HL-60 (cell line): ENCODE measurements around the gene SPTBN1.
A peak's percentile ranks its signal among the peaks of the same experiment; 100 is the strongest.

Experiments used
- DNase-seq, 2 experiments: peaks; one replicate each; pipeline ENCODE4 v3.0.0-alpha.2; 2010 to 2020; ENCODE audit warnings: low read depth in 1 of 2, low spot score in 1 of 2
- H3K27ac ChIP-seq: fragments of 250-450 bp; sonication (Bioruptor Pico); replicated peaks from 2 replicates; pipeline ENCODE4 v1.5.1; 2020; ENCODE audit warnings: mild to moderate bottlenecking, moderate library complexity
- H3K27me3 ChIP-seq: fragments of 250-450 bp; sonication (Bioruptor Pico); 2 replicates; pipeline ENCODE4 v1.5.1; 2021; ENCODE audit warnings: mild to moderate bottlenecking, moderate library complexity; ENCODE audit not compliant: insufficient read depth, poor library complexity, severe bottlenecking
- H3K4me3 ChIP-seq: replicated peaks from 2 replicates; pipeline ENCODE4 v1.5.1; 2011; ENCODE audit warnings: mild to moderate bottlenecking, control low read depth, low read length; ENCODE audit not compliant: insufficient read depth
- GABPA ChIP-seq: IDR thresholded peaks from 2 replicates; pipeline ENCODE4 v1.6.1; 2012; ENCODE audit warnings: low read depth
- POLR2AphosphoS5 ChIP-seq: IDR thresholded peaks from 2 replicates; pipeline ENCODE4 v1.6.1; 2012; ENCODE audit warnings: low read depth
- SPI1 ChIP-seq: IDR thresholded peaks from 2 replicates; pipeline ENCODE4 v1.6.1; 2012; ENCODE audit warnings: low read depth, mild to moderate bottlenecking, borderline replicate concordance
- TF ChIP-seq, protein P1 (sequence below): IDR thresholded peaks from 2 replicates; pipeline ENCODE4 v1.6.1; 2012; ENCODE audit warnings: low read depth; ENCODE audit not compliant: insufficient replicate concordance
- TF ChIP-seq, protein P2 (sequence below): IDR thresholded peaks from one replicate; pipeline ENCODE4 v1.5.1; 2011; ENCODE audit warnings: low read length, control low read depth, inconsistent platforms; ENCODE audit not compliant: insufficient read depth

Gene SPTBN1

DNA sequence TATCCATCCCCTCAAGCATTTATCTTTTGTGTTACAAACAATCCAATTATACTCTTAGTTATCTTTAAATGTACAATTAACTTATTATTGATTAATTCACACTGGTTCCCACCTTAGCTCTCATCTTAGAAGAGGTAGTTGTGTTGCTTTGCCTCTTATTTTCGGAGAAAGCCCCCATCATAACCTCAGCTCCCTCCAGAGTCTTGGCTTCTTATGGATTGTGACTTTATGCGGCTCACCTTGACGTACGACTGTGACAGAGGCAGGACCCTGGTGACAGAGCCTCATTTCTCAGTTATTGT, 132.9 kb downstream of the SPTBN1 start:
- TF ChIP-seq, protein P1, sequence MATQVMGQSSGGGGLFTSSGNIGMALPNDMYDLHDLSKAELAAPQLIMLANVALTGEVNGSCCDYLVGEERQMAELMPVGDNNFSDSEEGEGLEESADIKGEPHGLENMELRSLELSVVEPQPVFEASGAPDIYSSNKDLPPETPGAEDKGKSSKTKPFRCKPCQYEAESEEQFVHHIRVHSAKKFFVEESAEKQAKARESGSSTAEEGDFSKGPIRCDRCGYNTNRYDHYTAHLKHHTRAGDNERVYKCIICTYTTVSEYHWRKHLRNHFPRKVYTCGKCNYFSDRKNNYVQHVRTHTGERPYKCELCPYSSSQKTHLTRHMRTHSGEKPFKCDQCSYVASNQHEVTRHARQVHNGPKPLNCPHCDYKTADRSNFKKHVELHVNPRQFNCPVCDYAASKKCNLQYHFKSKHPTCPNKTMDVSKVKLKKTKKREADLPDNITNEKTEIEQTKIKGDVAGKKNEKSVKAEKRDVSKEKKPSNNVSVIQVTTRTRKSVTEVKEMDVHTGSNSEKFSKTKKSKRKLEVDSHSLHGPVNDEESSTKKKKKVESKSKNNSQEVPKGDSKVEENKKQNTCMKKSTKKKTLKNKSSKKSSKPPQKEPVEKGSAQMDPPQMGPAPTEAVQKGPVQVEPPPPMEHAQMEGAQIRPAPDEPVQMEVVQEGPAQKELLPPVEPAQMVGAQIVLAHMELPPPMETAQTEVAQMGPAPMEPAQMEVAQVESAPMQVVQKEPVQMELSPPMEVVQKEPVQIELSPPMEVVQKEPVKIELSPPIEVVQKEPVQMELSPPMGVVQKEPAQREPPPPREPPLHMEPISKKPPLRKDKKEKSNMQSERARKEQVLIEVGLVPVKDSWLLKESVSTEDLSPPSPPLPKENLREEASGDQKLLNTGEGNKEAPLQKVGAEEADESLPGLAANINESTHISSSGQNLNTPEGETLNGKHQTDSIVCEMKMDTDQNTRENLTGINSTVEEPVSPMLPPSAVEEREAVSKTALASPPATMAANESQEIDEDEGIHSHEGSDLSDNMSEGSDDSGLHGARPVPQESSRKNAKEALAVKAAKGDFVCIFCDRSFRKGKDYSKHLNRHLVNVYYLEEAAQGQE: no peak
- no peak for TF ChIP-seq POLR2AphosphoS5
- H3K4me3 ChIP-seq: no peak overlapping the region
- H3K27me3 ChIP-seq: no peaks in the 10 kb centered on the region
- H3K27ac ChIP-seq: peak overlapping the region; percentile 67
- DNase-seq: no peak

DNA sequence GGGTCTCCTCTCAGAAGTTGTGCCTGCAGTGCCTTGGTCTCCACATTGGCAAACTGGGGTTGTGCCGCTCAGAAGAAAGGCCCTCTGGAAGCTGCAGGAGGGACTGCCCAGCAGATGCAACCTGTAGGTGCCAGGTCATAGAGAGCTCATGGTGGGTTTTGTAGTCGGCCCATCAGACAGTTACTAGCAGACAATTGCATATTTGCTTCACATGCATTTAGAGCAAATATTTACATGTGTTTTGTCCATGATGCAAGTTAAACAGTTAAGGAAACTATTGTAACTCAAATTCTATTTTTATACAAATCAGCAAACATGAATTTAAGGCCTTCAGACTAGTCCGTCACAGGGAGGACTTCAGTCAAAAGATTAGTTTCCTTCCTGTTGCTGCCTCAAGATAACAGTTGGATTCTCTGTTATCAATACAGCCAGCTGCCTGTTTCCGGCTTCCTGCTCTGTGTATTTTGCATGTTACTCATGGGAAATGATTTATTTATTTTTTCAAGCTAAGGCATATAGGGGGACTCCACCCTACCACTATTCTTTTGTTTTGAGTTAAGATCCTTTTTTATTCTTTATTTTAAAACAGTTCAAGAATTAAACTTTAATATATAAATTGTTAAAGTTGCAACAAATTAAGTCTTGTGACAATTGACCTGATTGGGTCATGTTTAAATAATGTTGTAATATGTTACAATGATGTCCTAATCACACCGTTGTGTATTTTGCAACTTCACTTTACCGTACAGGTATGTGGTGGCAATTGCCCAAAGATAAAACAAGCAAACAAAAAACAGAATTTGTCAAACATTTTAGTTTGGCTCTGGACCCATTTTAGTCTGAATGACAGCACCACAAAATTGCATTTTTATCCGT, 133.5 kb downstream of the SPTBN1 start:
- no peaks in the 10 kb centered on the region for H3K27me3 ChIP-seq
- H3K27ac ChIP-seq: peak overlapping the region; percentile 67
- no peak overlapping the region for H3K4me3 ChIP-seq
- TF ChIP-seq, protein P1: no peak
- TF ChIP-seq, protein P2, sequence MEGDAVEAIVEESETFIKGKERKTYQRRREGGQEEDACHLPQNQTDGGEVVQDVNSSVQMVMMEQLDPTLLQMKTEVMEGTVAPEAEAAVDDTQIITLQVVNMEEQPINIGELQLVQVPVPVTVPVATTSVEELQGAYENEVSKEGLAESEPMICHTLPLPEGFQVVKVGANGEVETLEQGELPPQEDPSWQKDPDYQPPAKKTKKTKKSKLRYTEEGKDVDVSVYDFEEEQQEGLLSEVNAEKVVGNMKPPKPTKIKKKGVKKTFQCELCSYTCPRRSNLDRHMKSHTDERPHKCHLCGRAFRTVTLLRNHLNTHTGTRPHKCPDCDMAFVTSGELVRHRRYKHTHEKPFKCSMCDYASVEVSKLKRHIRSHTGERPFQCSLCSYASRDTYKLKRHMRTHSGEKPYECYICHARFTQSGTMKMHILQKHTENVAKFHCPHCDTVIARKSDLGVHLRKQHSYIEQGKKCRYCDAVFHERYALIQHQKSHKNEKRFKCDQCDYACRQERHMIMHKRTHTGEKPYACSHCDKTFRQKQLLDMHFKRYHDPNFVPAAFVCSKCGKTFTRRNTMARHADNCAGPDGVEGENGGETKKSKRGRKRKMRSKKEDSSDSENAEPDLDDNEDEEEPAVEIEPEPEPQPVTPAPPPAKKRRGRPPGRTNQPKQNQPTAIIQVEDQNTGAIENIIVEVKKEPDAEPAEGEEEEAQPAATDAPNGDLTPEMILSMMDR: no peak
- TF ChIP-seq GABPA: 0 out of 2 replicates have a peak, but pooled peaks have one; percentile 25
- no peak for TF ChIP-seq SPI1
- TF ChIP-seq POLR2AphosphoS5: peak; percentile 44; the same call in 1 of the 2 replicates
- peak; percentile 58 to 59 for DNase-seq

DNA sequence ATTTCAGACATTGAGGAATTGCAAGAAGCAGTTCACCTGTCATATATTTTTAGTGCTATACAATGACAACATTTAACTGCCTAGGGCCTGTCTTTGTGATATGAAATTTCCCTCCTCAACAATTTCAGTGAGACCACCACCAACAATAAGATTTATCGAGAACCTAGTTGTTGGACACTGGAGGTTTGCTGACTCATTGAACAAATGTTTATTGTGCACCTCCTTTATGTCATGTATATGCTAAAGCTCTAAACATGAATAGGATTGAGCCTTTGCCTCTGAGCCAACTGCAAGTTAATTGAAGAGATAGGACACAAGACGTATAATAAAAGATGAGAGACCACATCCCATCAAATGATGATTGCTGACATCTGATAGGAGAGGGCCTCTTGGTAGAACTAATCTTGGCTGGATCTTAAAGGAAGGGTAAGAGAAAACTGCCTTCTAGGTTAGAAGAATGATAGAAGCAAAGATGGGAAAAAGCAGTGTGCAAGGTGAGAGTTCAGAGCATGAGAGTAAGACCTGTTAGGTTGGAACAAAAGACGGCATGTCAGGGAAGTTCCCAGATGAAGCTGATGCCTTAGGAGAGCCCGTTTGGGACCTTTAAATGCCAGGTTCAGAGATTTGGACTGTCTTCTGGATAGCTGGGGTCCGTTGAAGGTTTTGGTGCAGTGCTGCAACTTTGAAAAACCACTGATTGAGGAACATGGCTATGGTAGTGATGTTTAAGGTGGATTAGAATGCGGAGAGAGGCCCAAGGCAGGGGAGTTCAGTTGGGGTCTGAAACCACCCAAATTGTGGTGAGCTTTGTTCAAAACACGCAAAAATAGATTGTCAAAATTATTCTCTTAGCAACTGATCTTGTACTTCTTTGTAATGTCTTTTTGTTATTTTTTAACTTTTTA, 134.3 kb downstream of the SPTBN1 start:
- TF ChIP-seq, protein P2: no peak
- TF ChIP-seq, protein P1: no peak
- TF ChIP-seq SPI1: no peak
- TF ChIP-seq POLR2AphosphoS5: no peak
- TF ChIP-seq GABPA: no peak
- no peak overlapping the region for H3K4me3 ChIP-seq
- H3K27ac ChIP-seq: peak overlapping the region; percentile 67
- no peak for DNase-seq
- no peaks in the 10 kb centered on the region for H3K27me3 ChIP-seq
